NCI-H774 (cell line): ENCODE results near the gene PRCD.
"Not testable (repeated sequence)": the region's sequence is repeated elsewhere in the genome, so short reads cannot be mapped to it uniquely, and the experiment has no call there.

ENCODE experiments used
- DNase-seq: peaks from one replicate; lab custom pipeline; 2025; lab: John Stamatoyannopoulos, UW

The PRCD gene

DNA sequence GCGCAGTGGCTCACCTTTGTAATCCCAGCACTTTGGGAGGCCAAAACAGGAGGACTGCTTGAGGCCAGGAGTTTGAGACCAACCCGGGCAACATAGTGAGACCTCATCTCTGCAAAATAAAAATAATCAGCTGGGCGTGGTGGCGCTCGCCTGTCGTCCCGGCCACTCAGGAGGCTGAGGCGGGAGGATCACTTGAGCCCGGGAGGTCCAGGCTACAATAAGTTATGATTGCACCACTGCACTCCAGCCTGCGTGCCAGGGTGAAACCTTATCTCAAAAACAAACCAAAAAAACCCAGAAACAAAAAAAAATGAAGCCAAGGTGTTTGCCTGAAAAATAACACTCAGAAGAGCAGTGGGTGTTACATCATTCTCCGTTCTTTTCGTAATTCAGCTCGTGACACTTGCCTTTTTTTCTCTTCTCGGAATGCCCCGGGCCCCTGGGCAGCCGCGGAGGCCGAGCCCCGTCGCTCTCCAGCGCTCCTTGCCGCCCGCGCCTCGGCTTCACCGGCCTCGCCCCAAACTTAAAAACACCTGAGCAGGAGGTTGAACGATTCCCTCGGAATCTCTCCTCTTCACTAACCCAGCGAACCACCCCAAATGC, 17.0 kb downstream of the PRCD start:
- peak; percentile 60 for DNase-seq

DNA sequence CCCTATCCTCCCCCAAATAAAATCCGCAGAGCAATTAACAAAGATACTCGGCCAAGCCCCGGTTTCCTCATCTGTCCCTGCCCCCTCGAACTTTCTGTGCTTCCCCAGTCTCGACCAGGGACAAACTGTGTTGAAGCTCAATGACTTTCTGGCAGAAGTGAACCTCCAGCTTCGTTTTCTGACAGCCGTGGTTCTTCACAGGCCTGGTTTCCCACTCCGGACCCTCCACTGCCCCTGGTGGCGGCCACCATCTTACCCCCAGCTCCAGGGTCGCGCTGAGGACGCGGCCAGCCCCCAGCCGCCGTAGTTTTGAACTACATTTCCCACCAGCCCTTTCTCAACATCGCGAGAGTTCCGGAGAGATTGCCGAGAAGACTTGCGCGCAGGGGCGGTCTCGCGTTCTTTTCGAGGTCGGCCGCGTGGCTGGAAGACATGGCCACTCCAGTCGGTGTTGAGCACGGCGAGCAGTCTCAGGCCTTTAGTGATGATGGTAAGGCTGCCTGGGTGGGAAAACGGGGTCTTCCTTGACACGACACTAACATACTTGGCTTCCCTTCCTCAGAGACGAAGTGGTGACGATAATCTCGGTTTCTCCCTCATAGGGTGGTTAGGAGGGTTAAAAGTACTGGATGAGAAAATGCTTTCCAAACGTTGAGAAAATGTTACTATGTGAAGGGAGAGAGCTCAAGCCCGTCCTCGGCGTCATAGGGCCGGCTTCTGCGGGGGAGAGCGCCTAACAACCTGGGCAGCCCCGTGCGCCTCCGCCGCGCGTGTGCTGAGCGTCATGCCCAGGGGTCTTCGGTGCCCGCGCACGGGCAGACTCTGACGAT, 17.7 kb downstream of the PRCD start:
- peak; percentile 99 for DNase-seq

DNA sequence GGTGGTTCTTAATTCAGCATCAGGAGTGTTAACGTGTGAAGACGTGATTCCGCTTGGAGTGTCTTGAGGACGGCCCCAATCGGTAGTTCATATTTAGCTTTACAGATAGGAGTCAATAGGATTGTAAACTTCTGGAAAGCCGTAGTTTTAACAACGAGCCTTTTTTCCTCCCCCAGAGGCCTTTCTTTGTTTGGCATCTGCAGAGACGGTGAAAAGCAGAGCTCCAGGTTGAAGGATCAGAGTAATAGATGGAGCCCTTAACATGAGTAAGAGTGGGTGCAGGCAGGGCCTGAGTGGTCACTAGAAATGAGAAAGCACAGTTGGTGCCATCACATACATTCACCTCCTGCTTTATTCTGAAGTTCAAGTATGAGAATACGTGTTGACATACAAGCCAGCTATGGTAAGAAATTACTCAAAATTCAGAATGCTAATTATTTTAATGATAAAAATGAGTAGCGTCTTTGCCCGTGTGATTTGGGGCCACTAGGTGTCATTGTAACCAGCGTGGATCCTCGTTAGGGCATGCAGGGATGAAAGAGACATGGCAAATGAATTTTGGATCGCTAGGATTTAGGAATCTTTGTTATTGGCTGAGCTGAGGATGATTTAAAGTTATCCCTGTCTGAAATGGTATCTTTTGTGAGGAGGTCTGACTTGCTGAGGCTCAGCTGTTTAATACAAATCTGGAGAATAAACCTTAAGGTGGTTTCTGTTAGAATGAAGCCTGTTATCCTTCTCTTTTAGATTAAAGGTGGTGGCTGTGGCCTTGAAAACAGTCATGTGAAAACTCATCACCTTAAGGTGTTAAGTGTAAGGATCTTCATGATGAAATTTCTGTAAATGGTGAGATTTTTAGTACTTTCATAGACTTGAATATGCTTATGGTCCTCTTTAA, 18.6 kb downstream of the PRCD start:
- no peak for DNase-seq

DNA sequence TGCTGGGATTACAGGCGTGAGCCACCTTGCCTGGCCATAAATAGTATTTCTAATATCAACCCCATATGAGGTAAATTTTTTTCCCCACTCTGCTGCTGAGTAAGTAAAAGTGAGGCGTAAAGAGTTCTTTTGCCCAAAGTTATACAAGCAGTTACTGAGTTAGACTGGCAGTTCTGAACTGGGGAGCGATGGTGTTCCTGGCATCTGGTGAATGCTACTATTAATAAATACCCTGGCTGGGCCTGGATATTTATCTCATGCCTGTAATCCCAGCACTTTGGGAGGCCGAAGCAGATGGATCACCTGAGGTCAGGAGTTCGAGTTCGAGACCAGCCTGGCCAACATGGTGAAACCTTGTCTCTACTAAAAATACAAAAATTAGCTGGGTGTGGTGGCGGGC, 19.6 kb downstream of the PRCD start:
- DNase-seq, result not testable (repeated sequence)

DNA sequence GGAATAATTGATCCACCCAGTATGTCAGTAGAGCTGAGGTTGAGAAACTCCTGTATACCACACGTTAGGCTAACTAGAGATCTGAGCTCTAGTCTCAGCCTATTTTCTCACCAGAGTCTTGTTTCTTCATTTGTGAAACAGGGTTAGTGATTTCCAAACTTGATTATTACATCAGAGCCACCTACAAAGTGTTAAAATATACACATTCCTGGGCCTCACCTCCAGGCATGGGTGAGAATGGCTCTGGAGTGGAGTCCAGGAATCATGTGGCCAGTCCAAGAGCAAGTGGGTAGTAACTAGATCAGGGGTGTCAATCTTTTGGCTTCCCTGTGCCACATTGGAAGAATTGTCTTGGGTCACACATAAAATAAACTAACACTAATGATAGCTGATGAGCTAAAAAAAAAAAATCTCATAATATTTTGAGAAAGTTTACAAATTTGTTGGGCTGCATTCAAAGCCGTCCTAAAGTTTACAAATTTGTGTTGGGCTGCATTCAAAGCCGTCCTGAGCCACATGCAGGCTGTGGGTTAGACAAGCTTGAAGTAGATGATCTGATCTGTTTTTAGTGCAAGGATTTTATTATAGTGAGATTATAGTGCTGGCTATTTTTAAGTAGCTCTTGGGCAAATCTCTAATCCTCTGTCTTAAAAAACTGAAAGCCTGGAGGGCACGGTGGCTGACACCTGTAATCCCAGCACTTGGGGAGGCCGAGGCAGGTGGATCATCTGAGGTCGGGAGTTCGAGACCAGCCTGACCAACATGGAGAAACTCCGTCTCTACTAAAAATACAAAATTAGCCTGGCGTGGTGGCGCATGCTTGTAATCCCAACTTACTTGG, 20.4 kb downstream of the PRCD start:
- DNase-seq, result no peak

DNA sequence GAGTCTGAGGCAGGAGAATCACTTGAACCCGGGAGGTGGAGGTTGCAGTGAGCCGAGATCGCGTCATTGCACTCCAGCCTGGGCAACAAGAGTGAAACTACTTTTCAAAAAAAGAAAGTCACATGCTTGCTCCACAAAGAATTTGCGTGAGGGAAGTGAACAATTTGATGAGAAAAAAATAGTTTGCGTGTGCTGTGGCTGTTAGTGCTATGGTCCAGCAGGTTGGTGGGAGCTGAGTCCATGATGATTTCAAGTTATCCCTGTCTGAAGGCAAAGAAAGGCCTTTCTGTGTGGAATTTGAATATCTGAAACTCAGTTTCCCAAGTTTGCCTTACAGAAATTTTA, 21.0 kb downstream of the PRCD start:
- no peak for DNase-seq

DNA sequence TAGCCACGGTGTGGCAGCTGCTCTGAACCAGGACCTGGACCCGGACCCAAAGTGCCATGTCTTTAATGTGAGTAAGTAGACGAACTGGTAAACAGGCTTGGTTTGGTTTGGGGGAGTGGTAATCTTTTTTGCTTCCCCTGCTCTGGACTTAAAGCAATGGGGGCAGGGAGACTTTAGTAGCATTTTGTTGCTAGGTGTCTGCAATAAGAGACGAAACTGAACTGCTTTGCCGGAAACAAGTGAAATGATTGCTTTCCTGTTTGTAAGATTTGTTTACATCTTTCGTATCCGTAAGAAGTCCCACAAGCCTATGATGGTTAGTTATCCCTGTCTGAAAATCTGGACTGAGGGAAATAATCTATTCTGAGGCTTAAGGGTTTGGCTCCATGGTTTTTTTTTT, 21.5 kb downstream of the PRCD start:
- no peak for DNase-seq

DNA sequence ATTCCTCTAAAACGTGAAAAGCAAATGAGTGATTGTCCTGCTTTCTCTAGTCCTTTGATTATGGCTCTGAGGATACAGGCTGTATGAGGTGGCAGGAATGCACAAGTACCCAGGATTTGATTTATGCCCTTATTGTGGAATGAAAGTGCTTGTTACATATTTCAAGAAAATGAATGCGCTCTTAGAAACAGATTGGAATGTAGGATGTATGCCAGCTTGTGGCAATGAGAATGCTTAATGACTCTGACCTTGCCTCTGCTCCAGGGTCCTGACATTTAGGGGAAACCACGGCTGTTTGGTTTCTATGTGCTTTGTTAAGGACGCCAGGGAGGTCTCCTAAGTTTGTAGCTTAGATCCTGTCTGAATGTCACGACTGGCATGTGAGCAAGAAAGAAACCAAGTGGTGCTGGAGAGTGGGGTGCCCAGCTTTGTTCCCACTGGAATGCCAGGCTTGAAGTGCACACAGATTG, 22.0 kb downstream of the PRCD start:
- no peak for DNase-seq

DNA sequence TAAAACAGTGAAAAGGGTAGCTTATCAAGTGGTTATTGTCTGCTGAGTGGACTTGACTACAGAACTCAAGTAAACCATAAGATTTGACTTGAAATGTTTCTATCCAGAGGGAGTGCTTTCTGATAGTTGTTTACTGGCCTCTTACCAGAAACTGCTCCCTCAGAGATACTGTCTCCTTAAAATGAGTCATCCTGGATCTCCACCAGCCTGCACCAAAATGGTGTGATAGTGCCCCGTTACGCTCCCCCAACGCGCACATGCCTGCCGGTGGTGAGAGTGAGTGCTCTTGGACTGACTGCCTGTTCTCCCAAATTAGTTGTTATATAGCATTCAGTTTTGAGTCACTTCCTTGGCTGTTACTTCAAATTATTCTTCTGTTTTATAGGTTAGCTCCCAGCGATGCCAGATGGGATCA, 22.9 kb downstream of the PRCD start:
- DNase-seq, result no peak

DNA sequence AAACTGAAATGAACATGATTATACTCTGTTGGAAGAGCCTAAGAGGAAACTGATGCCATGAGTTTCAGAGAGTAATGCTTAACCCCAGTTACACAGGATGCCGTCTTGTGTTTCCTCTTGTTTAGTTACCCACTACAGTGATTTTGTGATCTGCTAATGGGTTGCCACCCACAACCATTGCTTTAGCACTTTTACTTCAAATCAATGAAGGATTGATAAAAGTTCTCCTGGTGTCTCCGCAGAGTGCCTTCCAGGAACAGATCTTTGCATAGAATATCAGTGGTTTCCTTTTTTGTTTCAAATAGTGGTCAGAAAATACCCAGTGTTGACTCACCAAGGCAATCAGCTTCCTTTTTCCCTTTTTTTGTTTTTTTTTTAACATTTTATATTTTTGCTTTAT, 23.5 kb downstream of the PRCD start:
- DNase-seq, result not testable (repeated sequence)

DNA sequence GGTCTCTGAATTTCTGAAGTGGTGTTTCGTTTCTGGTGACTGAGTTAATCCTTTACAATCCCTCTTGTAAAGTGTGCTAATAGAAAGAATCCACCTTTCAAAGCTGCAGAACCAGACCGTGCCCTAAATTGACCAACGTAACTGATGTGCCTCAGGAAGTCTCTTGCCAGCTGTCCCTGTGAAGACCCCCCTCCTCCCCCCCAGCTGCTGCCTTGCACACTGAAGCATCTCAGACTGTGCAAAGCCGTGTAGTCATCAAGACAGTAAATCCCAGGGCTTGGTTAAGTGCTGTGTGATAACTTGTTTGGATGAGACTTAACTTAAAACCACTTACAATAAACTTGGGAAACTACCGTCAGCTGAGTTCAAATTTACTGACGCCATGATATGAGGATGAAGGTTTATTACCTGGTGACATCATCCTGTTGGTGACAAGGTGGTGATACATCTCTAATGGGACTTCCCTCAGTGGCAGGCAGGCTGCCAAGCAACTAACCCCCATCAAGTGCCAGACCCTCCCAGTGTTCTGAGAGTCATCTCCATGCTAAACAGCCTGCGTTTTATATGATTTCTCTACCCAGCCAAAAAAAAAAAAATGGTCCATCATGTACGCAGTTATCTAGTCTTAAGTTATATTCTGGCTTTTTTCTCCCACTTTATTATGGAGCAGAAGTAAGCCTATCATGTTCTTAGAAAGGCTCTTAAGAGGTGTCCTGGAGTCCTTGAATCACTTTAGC, 25.3 kb downstream of the PRCD start:
- not testable (repeated sequence) for DNase-seq

DNA sequence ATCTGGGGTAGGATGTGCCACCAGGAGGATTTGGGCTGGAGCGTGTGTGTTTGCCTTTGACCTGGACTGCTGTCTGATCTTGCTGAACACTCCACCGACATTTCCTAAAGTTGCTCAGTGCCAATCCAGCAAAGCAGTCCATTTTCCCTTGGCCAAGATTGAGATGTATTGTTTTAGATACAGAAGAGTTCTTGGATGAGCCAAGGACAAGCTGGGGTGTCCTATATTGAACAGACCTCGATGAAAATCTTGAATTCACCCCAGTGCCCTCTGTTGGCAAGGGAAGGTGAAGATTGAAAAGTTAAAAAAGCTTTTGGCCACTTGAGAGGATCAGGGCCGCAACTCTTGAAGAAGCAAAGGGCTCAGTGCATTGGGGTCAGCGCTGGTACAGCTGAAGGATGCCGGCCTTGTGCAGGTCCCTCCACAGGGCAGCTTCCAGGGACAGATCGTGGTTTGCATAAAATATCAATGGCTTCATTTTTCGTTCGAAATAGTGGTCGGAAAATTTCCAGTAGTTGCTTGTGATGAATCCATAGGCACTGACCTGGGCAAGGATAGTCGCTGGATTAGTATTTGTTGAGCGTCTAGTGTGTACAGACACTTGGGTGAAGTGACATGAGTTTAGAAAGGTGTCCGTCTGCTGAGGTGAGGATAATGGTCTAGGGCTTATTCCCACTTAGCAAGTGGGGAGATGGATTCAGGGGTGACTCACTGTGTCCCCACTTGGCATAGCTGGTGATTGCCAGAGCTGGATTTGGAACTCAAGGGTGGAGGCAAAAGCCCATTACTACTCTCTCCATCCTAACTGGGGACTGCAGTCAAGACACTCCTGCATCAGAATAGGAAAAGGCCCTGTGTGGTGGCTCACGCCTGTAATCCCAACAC, 26.1 kb downstream of the PRCD start:
- DNase-seq, result no peak

DNA sequence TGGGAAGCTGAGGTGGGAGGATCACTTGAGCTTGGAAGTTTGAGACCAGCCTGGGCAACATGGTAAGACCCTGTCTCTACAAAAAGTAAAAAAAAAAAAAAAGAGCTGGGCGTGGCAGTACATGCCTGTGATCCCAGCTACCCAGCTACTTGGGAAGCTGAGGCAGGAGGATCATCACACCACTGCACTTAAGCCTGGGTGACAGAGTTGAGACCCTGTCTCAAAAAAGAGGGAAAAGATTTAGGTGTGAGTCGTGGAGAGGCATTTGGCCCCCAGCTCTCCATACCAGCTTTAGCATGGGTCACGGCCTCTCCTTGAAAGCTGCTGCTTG, 26.7 kb downstream of the PRCD start:
- no peak for DNase-seq

DNA sequence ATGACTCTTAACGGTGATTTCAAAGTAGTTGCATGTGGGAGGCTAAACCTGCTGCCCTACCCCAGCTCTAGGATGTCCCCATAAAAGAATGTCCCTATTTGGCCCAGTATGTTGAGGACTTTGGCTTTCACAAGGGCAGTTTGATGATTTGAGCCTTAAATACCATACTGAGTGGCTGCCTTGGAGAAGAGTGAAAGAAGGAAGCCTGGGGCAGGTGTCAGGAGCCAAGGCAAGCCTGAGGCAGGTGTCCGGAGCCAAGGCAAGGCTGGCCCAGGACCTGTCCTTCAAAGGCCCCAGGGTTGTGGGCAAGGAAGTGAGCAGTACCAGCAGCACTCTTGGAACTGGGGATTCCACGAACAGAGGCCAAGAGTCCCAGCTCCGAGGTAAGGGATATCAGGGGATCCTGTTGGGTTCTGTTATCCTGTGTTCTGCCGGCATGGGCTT, 27.2 kb downstream of the PRCD start:
- DNase-seq, result no peak

DNA sequence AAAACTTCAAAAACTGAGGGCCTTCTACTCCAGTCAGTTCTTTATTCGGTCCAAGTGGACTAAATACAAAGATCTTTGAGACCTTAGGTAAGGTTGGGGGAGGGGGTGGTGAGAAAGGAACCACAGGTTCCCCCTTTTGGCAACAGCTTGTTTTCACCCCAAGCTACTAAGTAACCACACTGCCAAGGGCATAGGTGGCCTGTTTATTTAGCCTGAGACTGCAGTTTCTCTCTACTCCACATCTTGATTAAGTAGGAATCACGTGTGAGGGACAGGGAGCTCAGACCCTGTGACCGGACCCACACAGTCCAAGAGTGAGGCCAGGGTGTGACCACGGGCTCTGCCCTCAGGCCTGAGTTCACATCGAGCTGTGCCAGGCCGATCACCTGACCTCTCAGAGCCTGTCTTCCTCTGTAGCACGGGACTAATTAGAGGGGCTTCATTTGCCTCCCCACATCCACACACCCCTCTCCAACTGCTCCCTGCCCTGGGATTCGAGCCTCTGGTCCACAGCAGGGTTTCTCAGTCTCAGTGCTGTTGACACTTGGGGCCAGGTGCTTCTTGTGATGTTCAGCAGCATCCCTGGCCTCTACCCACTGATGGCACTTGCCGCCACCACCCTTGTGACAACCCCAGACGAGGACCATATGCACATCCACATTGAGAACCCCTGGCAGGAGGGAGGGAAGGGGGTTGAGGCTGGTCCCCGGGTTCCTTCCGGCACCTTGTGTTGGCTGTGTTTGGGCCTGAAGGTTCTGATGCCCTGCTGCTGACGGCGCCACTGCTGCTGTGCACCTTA, 28.0 kb downstream of the PRCD start:
- no peak for DNase-seq

DNA sequence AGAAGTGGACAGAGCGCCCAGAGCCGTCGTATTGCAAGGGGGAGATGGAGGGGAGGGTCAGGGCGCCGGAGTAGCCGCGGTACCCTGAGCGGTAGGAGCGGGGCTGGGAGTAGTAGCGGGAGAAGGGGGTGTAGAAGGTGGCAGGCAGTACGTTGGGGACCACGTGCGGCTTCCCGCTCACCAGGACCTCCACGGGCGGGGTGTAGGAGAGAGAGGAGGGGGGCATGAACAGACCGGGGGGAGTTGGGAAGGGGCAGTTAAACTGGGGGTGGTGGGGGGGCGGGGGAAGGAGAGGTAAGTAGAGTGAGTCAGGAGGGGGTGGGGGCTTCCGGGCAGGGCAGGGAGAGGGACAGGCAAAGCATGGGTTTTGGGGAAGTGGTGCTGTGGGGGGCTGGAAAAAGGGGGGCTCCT, 29.0 kb downstream of the PRCD start:
- DNase-seq, result no peak

DNA sequence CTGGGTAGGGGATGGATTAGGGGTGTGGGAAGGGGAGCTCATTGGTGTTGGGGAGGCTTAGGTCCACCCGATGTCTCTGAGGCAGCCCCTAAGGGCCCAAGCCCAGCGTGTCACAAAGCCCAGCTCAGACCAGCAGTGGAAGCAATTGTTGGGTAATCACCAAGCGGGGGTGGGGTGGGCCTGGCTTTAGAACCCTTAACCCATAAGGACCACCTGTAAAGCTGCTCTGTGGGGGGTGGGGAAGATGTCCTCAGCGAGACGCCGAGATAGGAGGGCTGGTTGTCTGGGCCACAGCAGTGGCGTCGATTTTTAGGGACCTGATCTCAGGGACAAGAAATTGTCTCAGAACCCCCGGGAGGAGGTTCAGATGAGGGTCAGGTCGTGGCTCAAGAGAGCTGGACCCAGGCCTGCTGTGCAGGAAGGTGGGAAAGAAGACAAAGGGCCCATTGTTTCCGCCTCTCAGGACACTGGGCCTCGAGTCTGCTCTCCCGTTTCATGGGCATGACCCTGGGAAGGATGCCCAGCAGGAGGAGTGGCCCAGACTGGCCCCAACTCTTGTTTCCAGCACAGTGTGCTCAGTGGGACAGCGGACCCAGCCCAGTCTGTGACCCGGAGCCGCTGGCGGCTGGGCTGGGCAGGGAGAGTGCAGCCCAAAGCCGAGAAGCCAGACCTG, 29.9 kb downstream of the PRCD start:
- no peak for DNase-seq

DNA sequence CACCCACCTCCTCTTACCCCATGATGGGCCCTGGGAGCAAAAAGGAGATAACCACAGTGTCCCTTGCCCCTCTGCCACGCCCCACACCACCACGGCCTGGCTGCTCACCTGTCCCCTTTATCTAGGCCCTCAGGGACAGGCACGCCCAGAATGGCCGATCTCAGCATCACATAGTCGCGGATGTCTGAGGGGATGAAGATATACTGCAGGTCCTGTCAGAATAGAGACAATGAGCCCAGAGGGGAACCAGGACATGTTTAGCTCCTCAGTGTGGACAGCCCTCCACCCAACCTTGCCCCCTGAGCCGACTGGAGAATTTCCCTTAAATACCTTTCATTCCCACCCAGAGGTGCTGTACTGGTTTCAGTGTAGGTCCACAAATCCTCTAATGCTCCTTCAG, 30.6 kb downstream of the PRCD start:
- DNase-seq, result no peak
